Sigmoid colon (tissue), 7 donors: ENCODE data around the gene OTOP2. TPM values are rescaled to one million over a fixed set of nuclear protein-coding genes. Genes with fewer than 3 reads are reported as not detected.

Experiments used
- DNase-seq: peaks from one replicate; pipeline ENCODE4 v3.0.0-alpha.2; 2019
- H3K27ac ChIP-seq, 4 donors: fragments of 200-600 bp; sonication (generic); one replicate each; pipeline ENCODE4 v1.5.1; 2016 to 2019; ENCODE audit warnings: mild to moderate bottlenecking in 1 of 4
- H3K27me3 ChIP-seq, 3 donors: fragments of 200-600 bp; sonication (generic); one replicate each; pipeline ENCODE4 v1.5.1; 2019; ENCODE audit warnings: mild to moderate bottlenecking in 1 of 3
- H3K36me3 ChIP-seq, 4 donors: fragments of 200-600 bp; sonication (generic); one replicate each; pipeline ENCODE4 v1.5.1; 2016 to 2019
- H3K4me1 ChIP-seq, 4 donors: fragments of 200-600 bp; sonication (generic); one replicate each; pipeline ENCODE4 v1.5.1; 2017 to 2019
- H3K4me3 ChIP-seq, 4 donors: fragments of 200-600 bp; sonication (generic); one replicate each; pipeline ENCODE4 v1.5.1; 2017 to 2019; ENCODE audit warnings: mild to moderate bottlenecking in 2 of 4, moderate library complexity in 1 of 4
- H3K9me3 ChIP-seq, 4 donors: fragments of 200-600 bp in 3 of 4; sonication (generic) in 3 of 4; one replicate each; pipeline versions ENCODE4 v1.5.1 to v1.6.1; 2013 to 2019
- CTCF ChIP-seq, 4 experiments: fragments of 450-650 bp in 3 of 4; fragments of 200-600 bp in 1 of 4; IDR thresholded peaks; one replicate each; pipeline ENCODE4 v1.5.1; 2016 to 2019; ENCODE audit warnings: antibody characterized with exemption in 4 of 4, mild to moderate bottlenecking in 3 of 4, moderate library complexity in 2 of 4
- EP300 ChIP-seq, 4 donors: sonication (generic); formaldehyde crosslinking; IDR thresholded peaks; one replicate each; pipeline ENCODE4 v1.6.1; 2017; ENCODE audit warnings: antibody characterized with exemption in 4 of 4
- POLR2A ChIP-seq, 2 donors: fragments of 450-650 bp; IDR thresholded peaks; one replicate each; pipeline ENCODE4 v1.6.1; 2016; ENCODE audit warnings: antibody characterized with exemption in 2 of 2, mild to moderate bottlenecking in 2 of 2, moderate library complexity in 2 of 2
- POLR2AphosphoS5 ChIP-seq, 4 donors: sonication (generic); formaldehyde crosslinking; IDR thresholded peaks; one replicate each; pipeline ENCODE4 v1.6.1; 2017; ENCODE audit warnings: antibody characterized with exemption in 4 of 4
- WGBS, 2 donors: extraction: QIAGEN DNeasy Blood & Tissue Kit; methylation state at CpG; one replicate each; pipeline ENCODE4 v1.1.7; 2013; 5-methylcytosine and 5-hydroxymethylcytosine counted together
- intact Hi-C: fragments of 100-400 bp; cut with DNase I; formaldehyde crosslinking; loops from one replicate; pipeline ENCODE4 v1.15.1; 2023
- polyA plus RNA-seq, 3 donors: library from polyadenylated mRNA; stranded (reverse); fragments of 200-250 nt; gene quantifications; one replicate each; pipeline ENCODE4 v1.2.3, GENCODE V29; 2013
- total RNA-seq, 4 donors: library from RNA; depleted of rRNA; stranded (reverse); fragments of >200 nt; gene quantifications; one replicate each; pipeline ENCODE4 v1.1.0, GENCODE V29; 2016
- donor health status: healthy with polysubstance abuse.
- donor health status: Bipolar disorder and iron deficiency.
- donor health status: healthy.

The OTOP2 gene
- total and polyA plus RNA-seq, 7 donors: 0.36 to 21.0 (median 4.8) TPM; not detected in 2

GRCh38 chr17:74883241-74883745 is 40.8 kb upstream of the OTOP2 start:
- 77 to 85% methylated on average over 15 of the region's 15 CpGs for WGBS, 2 donors

GRCh38 chr17:74888469-74888868 is 35.6 kb upstream of the OTOP2 start:
- H3K36me3 ChIP-seq: no peaks in the 10 kb centered on the region
- H3K9me3 ChIP-seq: no peaks in the 10 kb centered on the region
- H3K27ac ChIP-seq: no peak overlapping the region
- intact Hi-C loops: no loop called here
- peaks cover 0 to 7% (median 6%) of the 10 kb centered on the region in 4 donors for H3K4me1 ChIP-seq
- no peak for TF ChIP-seq EP300 (IDR thresholded peaks at IDR 0.05)
- no peak for TF ChIP-seq CTCF (IDR thresholded peaks at IDR 0.05)
- no peak for TF ChIP-seq POLR2A (IDR thresholded peaks at IDR 0.05)
- no peak for TF ChIP-seq POLR2AphosphoS5 (IDR thresholded peaks at IDR 0.05)
- DNase-seq: no peak
- WGBS, 2 donors: 72% methylated on average over 13 of the region's 13 CpGs
- H3K27me3 ChIP-seq: peaks cover 10 to 46% (median 19%) of the 10 kb centered on the region in 3 donors
- no peak overlapping the region for H3K4me3 ChIP-seq

More at GRCh38 chr17:74883241-74883745, 40.8 kb upstream of the OTOP2 start:
- Histone ChIP-seq H3K9me3 (no peaks in the 10 kb centered on the region), H3K4me1 (no peaks in the 10 kb centered on the region), H3K27ac (no peak overlapping the region), H3K27me3 (peaks cover 0 to 30% (median 0%) of the 10 kb centered on the region in 3 donors), H3K4me3 (no peak overlapping the region), H3K36me3 (no peaks in the 10 kb centered on the region)
- intact Hi-C loops: no loop called here
- DNase-seq: no peak
- no peak for TF ChIP-seq CTCF (IDR thresholded peaks at IDR 0.05)

- Histone ChIP-seq H3K27me3 (peaks cover 20 to 58% (median 30%) of the 10 kb centered on the region in 3 donors), H3K4me1 (peaks cover 0 to 13% (median 11%) of the 10 kb centered on the region in 4 donors), H3K9me3 (no peaks in the 10 kb centered on the region), H3K27ac (no peak overlapping the region), H3K4me3 (no peak overlapping the region), H3K36me3 (no peaks in the 10 kb centered on the region)
- intact Hi-C loops: no loop called here
- WGBS, 2 donors: 91 to 92% methylated on average over 7 of the region's 7 CpGs
- no peak for TF ChIP-seq POLR2AphosphoS5 (IDR thresholded peaks at IDR 0.05)
- DNase-seq: no peak
Measured at GRCh38 chr17:74890554-74890953, 33.5 kb upstream of the OTOP2 start.

GRCh38 chr17:74892013-74892841 is 31.8 kb upstream of the OTOP2 start:
- WGBS, 2 donors: 44 to 70% methylated on average over 20 of the region's 20 CpGs
- DNase-seq: no peak
- Histone ChIP-seq H3K4me1 (peaks cover 0 to 13% (median 11%) of the 10 kb centered on the region in 4 donors), H3K36me3 (no peaks in the 10 kb centered on the region), H3K27me3 (peaks cover 20 to 68% (median 30%) of the 10 kb centered on the region in 3 donors), H3K27ac (no peak overlapping the region), H3K4me3 (no peak overlapping the region), H3K9me3 (no peaks in the 10 kb centered on the region)
- TF ChIP-seq POLR2AphosphoS5 (IDR thresholded peaks at IDR 0.05): no peak
- no peak for TF ChIP-seq POLR2A (IDR thresholded peaks at IDR 0.05)
- no peak for TF ChIP-seq CTCF (IDR thresholded peaks at IDR 0.05)
- TF ChIP-seq EP300 (IDR thresholded peaks at IDR 0.05): no peak
- intact Hi-C loops: no loop called here
